AG04449 (cell line): ENCODE data around the gene MIPEP.

ENCODE experiments used
- CTCF ChIA-PET: fragments of 350-600 bp; formaldehyde crosslinking; extraction: SDS; loops from one replicate; lab custom pipeline; 2021; ENCODE audit warnings: antibody characterized with exemption; lab: Yijun Ruan, JAX
- POLR2A ChIA-PET: fragments of 400-600, 350-600 bp; formaldehyde crosslinking; extraction: SDS; loops from one replicate; lab custom pipeline; 2020; ENCODE audit warnings: antibody characterized with exemption, inconsistent platforms; lab: Yijun Ruan, JAX
- DNase-seq: peaks from one replicate; pipeline ENCODE4 v3.0.0-alpha.2; 2010; ENCODE audit warnings: low read depth, low spot score
- H3K4me3 ChIP-seq: 2 replicates; pipeline ENCODE4 v1.5.1; 2011; ENCODE audit warnings: low read depth, mild to moderate bottlenecking, control low read depth, low read length
- TF ChIP-seq, protein P1 (sequence below): IDR thresholded peaks from one replicate; pipeline ENCODE4 v1.5.1; 2011; ENCODE audit warnings: mild to moderate bottlenecking, moderate library complexity, low read length, control low read depth, inconsistent platforms; ENCODE audit not compliant: insufficient read depth; ENCODE audit errors: missing control alignments

Gene MIPEP

DNA sequence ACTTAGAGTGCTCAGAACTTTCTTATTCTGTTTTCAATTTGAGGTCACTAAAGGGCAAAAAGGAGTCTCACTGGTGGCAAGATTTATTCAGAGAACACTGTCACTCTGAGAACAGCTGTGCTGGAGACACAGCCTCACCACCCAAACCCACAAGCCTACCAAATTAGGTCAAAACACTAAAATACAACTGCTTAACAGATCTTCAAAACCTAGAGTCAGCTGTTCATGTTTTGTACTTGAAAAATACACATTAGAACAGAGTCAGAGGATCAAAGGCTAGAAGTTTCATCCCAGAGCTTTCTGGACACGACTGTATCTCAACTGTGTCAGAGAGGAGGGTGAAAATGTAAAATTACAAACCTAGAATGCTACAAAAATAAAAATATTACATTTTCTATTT lies 89.3 kb downstream of the MIPEP start:
- POLR2A ChIA-PET = no interaction called here

DNA sequence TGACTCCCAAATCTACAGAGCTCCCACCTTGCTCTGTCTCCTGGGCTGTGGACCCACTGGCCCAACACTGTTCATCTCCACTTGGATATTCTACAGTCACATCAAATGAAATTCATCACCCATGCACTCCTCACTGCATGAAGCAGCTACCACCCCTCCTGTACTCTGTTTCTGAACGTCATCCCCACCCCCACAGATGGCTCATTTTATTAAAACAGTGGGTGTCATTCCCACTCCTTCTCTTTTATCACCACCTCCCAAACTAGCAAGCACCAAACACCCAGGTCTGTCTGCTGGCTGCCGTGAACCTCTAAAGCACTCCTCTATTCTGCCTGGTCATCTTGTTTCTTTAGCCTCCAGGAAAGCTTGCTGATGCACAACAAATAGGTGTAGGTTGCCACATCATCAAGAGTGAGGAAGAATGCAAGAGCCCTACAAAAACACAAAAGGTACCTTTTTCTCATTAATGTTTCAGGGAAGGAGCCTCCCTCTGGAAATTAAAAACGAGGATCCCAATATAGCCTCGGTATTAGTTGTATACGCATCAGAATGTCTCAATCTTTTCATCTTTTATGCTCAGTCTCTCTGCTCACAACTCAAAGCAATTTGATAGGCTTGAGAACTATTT lies 91.8 kb downstream of the MIPEP start:
- TF ChIP-seq, protein P1, sequence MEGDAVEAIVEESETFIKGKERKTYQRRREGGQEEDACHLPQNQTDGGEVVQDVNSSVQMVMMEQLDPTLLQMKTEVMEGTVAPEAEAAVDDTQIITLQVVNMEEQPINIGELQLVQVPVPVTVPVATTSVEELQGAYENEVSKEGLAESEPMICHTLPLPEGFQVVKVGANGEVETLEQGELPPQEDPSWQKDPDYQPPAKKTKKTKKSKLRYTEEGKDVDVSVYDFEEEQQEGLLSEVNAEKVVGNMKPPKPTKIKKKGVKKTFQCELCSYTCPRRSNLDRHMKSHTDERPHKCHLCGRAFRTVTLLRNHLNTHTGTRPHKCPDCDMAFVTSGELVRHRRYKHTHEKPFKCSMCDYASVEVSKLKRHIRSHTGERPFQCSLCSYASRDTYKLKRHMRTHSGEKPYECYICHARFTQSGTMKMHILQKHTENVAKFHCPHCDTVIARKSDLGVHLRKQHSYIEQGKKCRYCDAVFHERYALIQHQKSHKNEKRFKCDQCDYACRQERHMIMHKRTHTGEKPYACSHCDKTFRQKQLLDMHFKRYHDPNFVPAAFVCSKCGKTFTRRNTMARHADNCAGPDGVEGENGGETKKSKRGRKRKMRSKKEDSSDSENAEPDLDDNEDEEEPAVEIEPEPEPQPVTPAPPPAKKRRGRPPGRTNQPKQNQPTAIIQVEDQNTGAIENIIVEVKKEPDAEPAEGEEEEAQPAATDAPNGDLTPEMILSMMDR = no peak
- no peak for DNase-seq
- H3K4me3 ChIP-seq = no peak overlapping the region
- POLR2A ChIA-PET = no interaction called here
- CTCF ChIA-PET = no interaction called here

More for the DNA sequence above, 89.3 kb downstream of the MIPEP start:
- CTCF ChIA-PET = interaction anchor here (0.8 to 1.0 kb wide), 2 partner anchors 9 to 12 kb away, joined by 3 read pairs; no protein-coding TSS in a partner anchor
- DNase-seq = no peak
- H3K4me3 ChIP-seq = no peak overlapping the region
- TF ChIP-seq, protein P1 = no peak

DNA sequence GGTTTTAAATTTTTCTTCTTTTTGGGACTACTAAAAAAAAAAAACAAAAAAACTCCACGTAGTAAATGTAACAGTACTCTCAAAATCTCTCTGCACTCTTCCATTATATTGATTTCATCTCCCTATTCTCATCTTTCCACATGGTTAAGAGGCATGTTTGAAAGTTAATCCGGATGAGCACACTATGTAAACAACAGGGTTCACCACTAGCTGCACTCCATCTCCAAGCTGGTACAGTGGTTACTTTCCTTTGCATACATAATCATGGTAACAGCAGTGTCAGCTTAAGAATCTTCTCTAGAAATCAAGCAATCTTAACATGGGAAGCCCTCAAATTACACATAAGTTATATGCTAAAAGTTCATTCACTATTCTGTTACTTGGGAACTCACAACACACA lies 92.6 kb downstream of the MIPEP start:
- ChIA-PET POLR2A (no interaction called here), CTCF (interaction anchor here (1.0 kb wide), 1 partner anchor 226 kb away, joined by 3 read pairs; no protein-coding TSS in a partner anchor)
- TF ChIP-seq, protein P1 = no peak
- no peak for DNase-seq
- H3K4me3 ChIP-seq = no peak overlapping the region

GRCh38 chr13:23794267-23795161 lies 94.7 kb downstream of the MIPEP start:
- CTCF ChIA-PET = interaction anchor here (1.4 kb wide), 1 partner anchor 327 kb away, joined by 3 read pairs; no protein-coding TSS in a partner anchor
- no peak for DNase-seq
- H3K4me3 ChIP-seq = no peak overlapping the region
- POLR2A ChIA-PET = no interaction called here
- TF ChIP-seq, protein P1 = no peak

GRCh38 chr13:23793711-23794110 lies 95.5 kb downstream of the MIPEP start:
- TF ChIP-seq, protein P1 = no peak
- POLR2A ChIA-PET = no interaction called here
- CTCF ChIA-PET = interaction anchor here (1.4 kb wide), 1 partner anchor 326 kb away, joined by 3 read pairs; no protein-coding TSS in a partner anchor
- no peak for DNase-seq
- H3K4me3 ChIP-seq = no peak overlapping the region

GRCh38 chr13:23792680-23793079 lies 96.5 kb downstream of the MIPEP start:
- ChIA-PET POLR2A (no interaction called here), CTCF (no interaction called here)
- TF ChIP-seq, protein P1 = no peak
- DNase-seq = no peak
- no peak overlapping the region for H3K4me3 ChIP-seq
